GM23338 (cell line): ENCODE results near the gene HENMT1. TPM values are rescaled to one million over a fixed set of nuclear protein-coding genes. Genes with fewer than 3 reads are reported as not detected.

Source experiments
- EZH2phosphoT487 ChIP-seq: fragments of 200-600 bp; sonication (generic); IDR thresholded peaks from one replicate; pipeline ENCODE4 v1.8.1; 2018; ENCODE audit warnings: antibody characterized with exemption; ENCODE audit not compliant: unreplicated experiment
- JUNB ChIP-seq: IDR thresholded peaks from one replicate; pipeline ENCODE4 v1.6.1; 2016; ENCODE audit warnings: antibody characterized with exemption; ENCODE audit not compliant: unreplicated experiment
- ZNF331 ChIP-seq: fragments of 250-450 bp; sonication (Bioruptor Pico); IDR thresholded peaks from 2 replicates; pipeline ENCODE4 v1.5.0; 2020; ENCODE audit warnings: low read depth, mild to moderate bottlenecking, moderate library complexity
- polyA plus RNA-seq: library from polyadenylated mRNA; unstranded; fragments of >200 nt; fragmentation: Nextera tagmentation; extraction: Ambion mirVana; gene quantifications from 2 replicates; pipeline ENCODE4 v1.2.1, GENCODE V29; 2016
- total RNA-seq: library from RNA; depleted of rRNA; stranded (reverse); fragments of >200 nt; shearing (Covaris generic); gene quantifications from 2 replicates; pipeline ENCODE4 v1.2.3, GENCODE V29; 2014
- TF ChIP-seq, protein P1 (sequence below): fragments of 250-450 bp; sonication (Bioruptor Pico); IDR thresholded peaks from 2 replicates; pipeline ENCODE4 v1.5.0; 2020; ENCODE audit warnings: mild to moderate bottlenecking, moderate library complexity
- TF ChIP-seq, protein P2 (sequence below): IDR thresholded peaks from one replicate; pipeline ENCODE4 v1.6.1; 2018; ENCODE audit warnings: antibody characterized with exemption; ENCODE audit not compliant: unreplicated experiment

Gene HENMT1
- total and polyA plus RNA-seq, 2 experiments from 2014 or later = 4.7 to 9.7 TPM

DNA sequence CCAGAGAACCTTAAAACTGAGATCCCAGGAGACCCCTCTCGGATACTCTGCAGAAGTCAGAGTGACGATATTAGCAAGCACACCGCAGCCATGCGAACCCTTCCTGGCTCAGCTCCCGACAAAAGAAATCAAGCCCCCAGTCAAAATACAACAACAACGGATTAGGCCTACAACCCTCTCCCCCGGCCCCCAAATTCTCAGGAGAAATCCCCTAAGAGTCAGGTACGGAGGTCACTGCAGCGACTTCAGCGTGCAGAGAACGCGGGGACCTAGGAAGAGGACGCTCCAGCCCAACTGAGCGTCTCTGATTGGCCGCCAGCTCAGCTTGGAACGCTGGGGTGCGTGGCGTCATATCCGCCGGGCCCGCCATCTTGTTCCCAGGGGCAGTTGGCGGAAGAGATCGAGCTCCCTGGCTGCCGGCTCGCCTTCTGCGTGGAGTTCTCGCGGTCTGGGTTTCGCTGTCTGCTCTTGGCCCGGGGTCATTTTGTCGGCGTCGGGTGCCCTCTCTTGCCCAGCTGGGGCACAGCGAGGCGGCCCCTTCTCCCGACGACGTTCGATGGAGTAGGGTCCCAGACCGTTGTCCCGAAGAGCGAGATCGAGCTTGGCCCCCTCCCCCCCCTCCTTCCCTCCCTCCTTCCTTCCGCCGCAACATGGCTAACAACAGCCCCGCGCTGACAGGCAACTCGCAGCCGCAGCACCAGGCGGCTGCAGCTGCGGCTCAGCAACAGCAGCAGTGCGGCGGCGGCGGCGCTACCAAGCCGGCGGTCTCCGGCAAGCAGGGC lies 31.2 kb upstream of the HENMT1 start, which contains the start of gene PRPF38B (continued):
- TF ChIP-seq, protein P1, sequence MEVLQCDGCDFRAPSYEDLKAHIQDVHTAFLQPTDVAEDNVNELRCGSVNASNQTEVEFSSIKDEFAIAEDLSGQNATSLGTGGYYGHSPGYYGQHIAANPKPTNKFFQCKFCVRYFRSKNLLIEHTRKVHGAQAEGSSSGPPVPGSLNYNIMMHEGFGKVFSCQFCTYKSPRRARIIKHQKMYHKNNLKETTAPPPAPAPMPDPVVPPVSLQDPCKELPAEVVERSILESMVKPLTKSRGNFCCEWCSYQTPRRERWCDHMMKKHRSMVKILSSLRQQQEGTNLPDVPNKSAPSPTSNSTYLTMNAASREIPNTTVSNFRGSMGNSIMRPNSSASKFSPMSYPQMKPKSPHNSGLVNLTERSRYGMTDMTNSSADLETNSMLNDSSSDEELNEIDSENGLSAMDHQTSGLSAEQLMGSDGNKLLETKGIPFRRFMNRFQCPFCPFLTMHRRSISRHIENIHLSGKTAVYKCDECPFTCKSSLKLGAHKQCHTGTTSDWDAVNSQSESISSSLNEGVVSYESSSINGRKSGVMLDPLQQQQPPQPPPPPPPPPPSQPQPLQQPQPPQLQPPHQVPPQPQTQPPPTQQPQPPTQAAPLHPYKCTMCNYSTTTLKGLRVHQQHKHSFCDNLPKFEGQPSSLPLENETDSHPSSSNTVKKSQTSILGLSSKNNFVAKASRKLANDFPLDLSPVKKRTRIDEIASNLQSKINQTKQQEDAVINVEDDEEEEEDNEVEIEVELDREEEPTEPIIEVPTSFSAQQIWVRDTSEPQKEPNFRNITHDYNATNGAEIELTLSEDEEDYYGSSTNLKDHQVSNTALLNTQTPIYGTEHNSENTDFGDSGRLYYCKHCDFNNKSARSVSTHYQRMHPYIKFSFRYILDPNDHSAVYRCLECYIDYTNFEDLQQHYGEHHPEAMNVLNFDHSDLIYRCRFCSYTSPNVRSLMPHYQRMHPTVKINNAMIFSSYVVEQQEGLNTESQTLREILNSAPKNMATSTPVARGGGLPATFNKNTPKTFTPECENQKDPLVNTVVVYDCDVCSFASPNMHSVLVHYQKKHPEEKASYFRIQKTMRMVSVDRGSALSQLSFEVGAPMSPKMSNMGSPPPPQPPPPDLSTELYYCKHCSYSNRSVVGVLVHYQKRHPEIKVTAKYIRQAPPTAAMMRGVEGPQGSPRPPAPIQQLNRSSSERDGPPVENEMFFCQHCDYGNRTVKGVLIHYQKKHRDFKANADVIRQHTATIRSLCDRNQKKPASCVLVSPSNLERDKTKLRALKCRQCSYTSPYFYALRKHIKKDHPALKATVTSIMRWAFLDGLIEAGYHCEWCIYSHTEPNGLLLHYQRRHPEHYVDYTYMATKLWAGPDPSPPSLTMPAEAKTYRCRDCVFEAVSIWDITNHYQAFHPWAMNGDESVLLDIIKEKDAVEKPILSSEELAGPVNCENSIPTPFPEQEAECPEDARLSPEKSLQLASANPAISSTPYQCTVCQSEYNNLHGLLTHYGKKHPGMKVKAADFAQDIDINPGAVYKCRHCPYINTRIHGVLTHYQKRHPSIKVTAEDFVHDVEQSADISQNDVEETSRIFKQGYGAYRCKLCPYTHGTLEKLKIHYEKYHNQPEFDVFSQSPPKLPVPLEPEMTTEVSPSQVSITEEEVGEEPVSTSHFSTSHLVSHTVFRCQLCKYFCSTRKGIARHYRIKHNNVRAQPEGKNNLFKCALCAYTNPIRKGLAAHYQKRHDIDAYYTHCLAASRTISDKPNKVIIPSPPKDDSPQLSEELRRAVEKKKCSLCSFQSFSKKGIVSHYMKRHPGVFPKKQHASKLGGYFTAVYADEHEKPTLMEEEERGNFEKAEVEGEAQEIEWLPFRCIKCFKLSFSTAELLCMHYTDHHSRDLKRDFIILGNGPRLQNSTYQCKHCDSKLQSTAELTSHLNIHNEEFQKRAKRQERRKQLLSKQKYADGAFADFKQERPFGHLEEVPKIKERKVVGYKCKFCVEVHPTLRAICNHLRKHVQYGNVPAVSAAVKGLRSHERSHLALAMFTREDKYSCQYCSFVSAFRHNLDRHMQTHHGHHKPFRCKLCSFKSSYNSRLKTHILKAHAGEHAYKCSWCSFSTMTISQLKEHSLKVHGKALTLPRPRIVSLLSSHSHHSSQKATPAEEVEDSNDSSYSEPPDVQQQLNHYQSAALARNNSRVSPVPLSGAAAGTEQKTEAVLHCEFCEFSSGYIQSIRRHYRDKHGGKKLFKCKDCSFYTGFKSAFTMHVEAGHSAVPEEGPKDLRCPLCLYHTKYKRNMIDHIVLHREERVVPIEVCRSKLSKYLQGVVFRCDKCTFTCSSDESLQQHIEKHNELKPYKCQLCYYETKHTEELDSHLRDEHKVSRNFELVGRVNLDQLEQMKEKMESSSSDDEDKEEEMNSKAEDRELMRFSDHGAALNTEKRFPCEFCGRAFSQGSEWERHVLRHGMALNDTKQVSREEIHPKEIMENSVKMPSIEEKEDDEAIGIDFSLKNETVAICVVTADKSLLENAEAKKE = no peak
- TF ChIP-seq ZNF331 (CRISPR knock-in tag) (no peak), JUNB (no peak), EZH2phosphoT487 (no peak)
- TF ChIP-seq, protein P2, sequence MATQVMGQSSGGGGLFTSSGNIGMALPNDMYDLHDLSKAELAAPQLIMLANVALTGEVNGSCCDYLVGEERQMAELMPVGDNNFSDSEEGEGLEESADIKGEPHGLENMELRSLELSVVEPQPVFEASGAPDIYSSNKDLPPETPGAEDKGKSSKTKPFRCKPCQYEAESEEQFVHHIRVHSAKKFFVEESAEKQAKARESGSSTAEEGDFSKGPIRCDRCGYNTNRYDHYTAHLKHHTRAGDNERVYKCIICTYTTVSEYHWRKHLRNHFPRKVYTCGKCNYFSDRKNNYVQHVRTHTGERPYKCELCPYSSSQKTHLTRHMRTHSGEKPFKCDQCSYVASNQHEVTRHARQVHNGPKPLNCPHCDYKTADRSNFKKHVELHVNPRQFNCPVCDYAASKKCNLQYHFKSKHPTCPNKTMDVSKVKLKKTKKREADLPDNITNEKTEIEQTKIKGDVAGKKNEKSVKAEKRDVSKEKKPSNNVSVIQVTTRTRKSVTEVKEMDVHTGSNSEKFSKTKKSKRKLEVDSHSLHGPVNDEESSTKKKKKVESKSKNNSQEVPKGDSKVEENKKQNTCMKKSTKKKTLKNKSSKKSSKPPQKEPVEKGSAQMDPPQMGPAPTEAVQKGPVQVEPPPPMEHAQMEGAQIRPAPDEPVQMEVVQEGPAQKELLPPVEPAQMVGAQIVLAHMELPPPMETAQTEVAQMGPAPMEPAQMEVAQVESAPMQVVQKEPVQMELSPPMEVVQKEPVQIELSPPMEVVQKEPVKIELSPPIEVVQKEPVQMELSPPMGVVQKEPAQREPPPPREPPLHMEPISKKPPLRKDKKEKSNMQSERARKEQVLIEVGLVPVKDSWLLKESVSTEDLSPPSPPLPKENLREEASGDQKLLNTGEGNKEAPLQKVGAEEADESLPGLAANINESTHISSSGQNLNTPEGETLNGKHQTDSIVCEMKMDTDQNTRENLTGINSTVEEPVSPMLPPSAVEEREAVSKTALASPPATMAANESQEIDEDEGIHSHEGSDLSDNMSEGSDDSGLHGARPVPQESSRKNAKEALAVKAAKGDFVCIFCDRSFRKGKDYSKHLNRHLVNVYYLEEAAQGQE = no peak
